ENCODE data around the gene PPP1R3G. TPM values are rescaled to one million over a fixed set of nuclear protein-coding genes. Genes with fewer than 3 reads are reported as not detected.
A peak's percentile ranks its signal among the peaks of the same experiment; 100 is the strongest.

The PPP1R3G gene
- total RNA-seq (2021; ENCODE audit: unreplicated experiment) (0.44 TPM), Bru-seq, nascent RNA (percentile 16 among the genes with signal in this experiment), BruChase-seq, experiment 1, labeled RNA remaining after a 2-hour chase (percentile 26 among the genes with signal in this experiment), BruChase-seq, experiment 2, labeled RNA remaining after a 6-hour chase (percentile 22 among the genes with signal in this experiment)
- polyA plus RNA-seq (2012; ENCODE audit: insufficient read length), result 0.94 TPM
- long read RNA-seq, full-length matches to known transcripts, result 1 of 1 reads
- long read RNA-seq, partial matches to known transcripts, result 0 of 1 reads
- long read RNA-seq, other reads (novel, unspliced or antisense), result 0 of 1 reads

GRCh38 chr6:5084781-5085647 lies at the start of gene PPP1R3G:
Gene PPP1R3G, plus strand, starts transcription at chr6:5085341. Its CDS starts 145 bp downstream, at chr6:5085486.
- ChIA-PET CTCF (interaction anchor here (0.6 kb wide), 1 partner anchor 347 kb away, joined by 4 read pairs; no protein-coding TSS in a partner anchor), POLR2A (no interaction called here)
- no TSS peak for BruUV-seq (replicated peaks)
- H3K36me3 ChIP-seq (ENCODE audit: control insufficient read depth, insufficient read depth, low read length), result no peaks in the 10 kb centered on the region
- peak within 1 kb of the TSS; percentile 48 to 61 for H3K4me3 ChIP-seq (ENCODE audit: low read depth in 2 of 2, low read length in 2 of 2)
- H3K27me3 ChIP-seq (ENCODE audit: control insufficient read depth, insufficient read depth, low read length), result no peaks in the 10 kb centered on the region; the same call in 1 of the 2 replicates
- intact Hi-C loops (cut with micrococcal nuclease; ENCODE audit: unreplicated experiment) (no loop called here), in situ Hi-C loops (cut with HindIII; ENCODE audit: low pct_unique_long_range_greater_than_20kb, low sequenced_read_pairs) (no loop called here)
- ATAC-seq (peak; percentile 71), DNase-seq (ENCODE audit: low read depth, low spot score) (no peak)
- no peaks in the 10 kb centered on the region for H3K4me1 ChIP-seq (ENCODE audit: control insufficient read depth, insufficient read depth, low read length)
- no peak within 1 kb of the TSS for H3K27ac ChIP-seq (ENCODE audit: low read length)
- H3K9me3 ChIP-seq (ENCODE audit: control insufficient read depth, insufficient read depth, low read depth, low read length), result no peaks in the 10 kb centered on the region
- TF ChIP-seq POLR2AphosphoS5 (IDR thresholded peaks at IDR 0.05; ENCODE audit: low read depth, low read length) (no peak), CTCF (IDR thresholded peaks at IDR 0.05) (no peak), REST (IDR thresholded peaks at IDR 0.05; ENCODE audit: insufficient read depth in 1 of 2, low read depth in 2 of 2, low read length in 1 of 2) (no peak), SIN3A (IDR thresholded peaks at IDR 0.05; ENCODE audit: borderline replicate concordance, insufficient read depth, low read depth, low read length) (no peak), TCF7L2 (IDR thresholded peaks at IDR 0.05; ENCODE audit: low read depth, low read length) (no peak)

GRCh38 chr6:5036269-5036668 lies 48.9 kb upstream of the PPP1R3G start:
- H3K36me3 ChIP-seq (ENCODE audit: control insufficient read depth, insufficient read depth, low read length), result no peaks in the 10 kb centered on the region
- no peak for DNase-seq (ENCODE audit: low read depth, low spot score)
- H3K27ac ChIP-seq (ENCODE audit: low read length), result no peak overlapping the region
- in situ Hi-C loops (cut with HindIII; ENCODE audit: low pct_unique_long_range_greater_than_20kb, low sequenced_read_pairs), result no loop called here
- intact Hi-C loops (cut with micrococcal nuclease; ENCODE audit: unreplicated experiment), result loop anchor here (10.0 kb wide), 1 partner anchor 581 kb away; no protein-coding TSS in a partner anchor
- no peaks in the 10 kb centered on the region for H3K9me3 ChIP-seq (ENCODE audit: control insufficient read depth, insufficient read depth, low read depth, low read length)
- no peaks in the 10 kb centered on the region for H3K27me3 ChIP-seq (ENCODE audit: control insufficient read depth, insufficient read depth, low read length)
- BruUV-seq (replicated peaks), result no TSS peak
- ATAC-seq, result peak; percentile 72; the same call in 1 of the 2 replicates
- TF ChIP-seq REST (IDR thresholded peaks at IDR 0.05; ENCODE audit: insufficient read depth in 1 of 2, low read depth in 2 of 2, low read length in 1 of 2) (no peak), SIN3A (IDR thresholded peaks at IDR 0.05; ENCODE audit: borderline replicate concordance, insufficient read depth, low read depth, low read length) (no peak), CTCF (IDR thresholded peaks at IDR 0.05) (no peak), POLR2AphosphoS5 (IDR thresholded peaks at IDR 0.05; ENCODE audit: low read depth, low read length) (no peak), TCF7L2 (IDR thresholded peaks at IDR 0.05; ENCODE audit: low read depth, low read length) (no peak)
- H3K4me3 ChIP-seq (ENCODE audit: low read depth in 2 of 2, low read length in 2 of 2), result no peak overlapping the region
- ChIA-PET POLR2A (no interaction called here), CTCF (no interaction called here)
- no peaks in the 10 kb centered on the region; the same call in 1 of the 2 replicates for H3K4me1 ChIP-seq (ENCODE audit: control insufficient read depth, insufficient read depth, low read length)
